GM10266 (cell line): Measurements from ENCODE around the gene CEP72.
"Not testable (repeated sequence)": the region's sequence is repeated elsewhere in the genome, so short reads cannot be mapped to it uniquely, and the experiment has no call there.

Experiments
- DNase-seq: peaks from one replicate; pipeline ENCODE4 v3.0.0; 2012; ENCODE audit errors: extremely low spot score
- CTCF ChIP-seq: IDR thresholded peaks from 2 replicates; pipeline ENCODE4 v1.5.1; 2012; ENCODE audit warnings: mild to moderate bottlenecking, low read depth; ENCODE audit not compliant: control insufficient read depth, insufficient read depth; ENCODE audit errors: missing control alignments

The CEP72 gene

GRCh38 chr5:573976-574375, 38.2 kb upstream of the CEP72 start:
- no peak for TF ChIP-seq CTCF
- no peak for DNase-seq

- DNase-seq: no peak
- no peak for TF ChIP-seq CTCF
Observed at GRCh38 chr5:574906-575305, 37.2 kb upstream of the CEP72 start.

- no peak for TF ChIP-seq CTCF
Observed at GRCh38 chr5:575636-576035, 36.5 kb upstream of the CEP72 start.

GRCh38 chr5:577214-577613, 34.9 kb upstream of the CEP72 start:
- not testable (repeated sequence) for DNase-seq

More at GRCh38 chr5:575636-576035, 36.5 kb upstream of the CEP72 start:
- no peak for DNase-seq

- no peak for TF ChIP-seq CTCF
- DNase-seq: no peak
Observed at GRCh38 chr5:577800-578199, 34.3 kb upstream of the CEP72 start.

- no peak for DNase-seq
- TF ChIP-seq CTCF: no peak
Observed at GRCh38 chr5:579211-579610, 32.9 kb upstream of the CEP72 start.

GRCh38 chr5:579746-580366, 32.3 kb upstream of the CEP72 start:
- no peak for TF ChIP-seq CTCF
- no peak for DNase-seq

GRCh38 chr5:580436-580835, 31.7 kb upstream of the CEP72 start:
- no peak for DNase-seq
- TF ChIP-seq CTCF: no peak
